ENCODE measurements around the gene TEX2.

The TEX2 gene

GRCh38 chr17:64134216-64134970, 128.7 kb downstream of the TEX2 start:
- DNase-seq, result no peak

GRCh38 chr17:64133546-64134215, 129.4 kb downstream of the TEX2 start:
- peak; percentile 47 for DNase-seq

- DNase-seq, result no peak
Observed at GRCh38 chr17:64131606-64132270, 131.3 kb downstream of the TEX2 start.

- peak; percentile 35 for DNase-seq
Observed at GRCh38 chr17:64130559-64131001, 132.5 kb downstream of the TEX2 start.

- peak; percentile 78 for DNase-seq
Observed at GRCh38 chr17:64129765-64130558, 133.1 kb downstream of the TEX2 start, which contains the start of gene ERN1. Gene ERN1, minus strand, starts transcription at chr17:64130144. Its CDS starts 115 bp downstream, at chr17:64130029.

- no peak for DNase-seq
Observed at GRCh38 chr17:64129515-64129764, 133.6 kb downstream of the TEX2 start.

- DNase-seq, result peak; percentile 5
Observed at GRCh38 chr17:64128787-64129514, 134.1 kb downstream of the TEX2 start.

- no peak for DNase-seq
Observed at GRCh38 chr17:64126918-64127317, 136.1 kb downstream of the TEX2 start.

GRCh38 chr17:64125937-64126336, 137.1 kb downstream of the TEX2 start:
- DNase-seq, result no peak

GRCh38 chr17:64124609-64125008, 138.5 kb downstream of the TEX2 start:
- no peak for DNase-seq

- DNase-seq, result no peak
Observed at GRCh38 chr17:64123114-64123513, 139.9 kb downstream of the TEX2 start.

GRCh38 chr17:64120972-64121786, 141.9 kb downstream of the TEX2 start:
- peak; percentile 7 for DNase-seq

- no peak for DNase-seq
Observed at GRCh38 chr17:64120159-64120810, 142.8 kb downstream of the TEX2 start.

- peak; percentile 44 for DNase-seq
Observed at GRCh38 chr17:64117981-64118979, 144.8 kb downstream of the TEX2 start.

- DNase-seq, result no peak
Observed at GRCh38 chr17:64115822-64116534, 147.1 kb downstream of the TEX2 start.

- DNase-seq, result no peak
Observed at GRCh38 chr17:64115043-64115698, 147.9 kb downstream of the TEX2 start.

GRCh38 chr17:64113006-64113405, 150.1 kb downstream of the TEX2 start:
- no peak for DNase-seq

GRCh38 chr17:64111831-64112230, 151.2 kb downstream of the TEX2 start:
- no peak for DNase-seq

Measured in DMS153 (cell line).